GM19240 (cell line): Measurements from ENCODE around the gene AK5.
"Not testable (repeated sequence)": the region's sequence is repeated elsewhere in the genome, so short reads cannot be mapped to it uniquely, and the experiment has no call there.

Source experiments
- DNase-seq: peaks from one replicate; pipeline ENCODE4 v3.0.0; 2011; ENCODE audit warnings: low spot score; ENCODE audit not compliant: insufficient read length

Gene AK5

GRCh38 chr1:77287535-77287934 lies 5.7 kb downstream of the AK5 start:
- no peak for DNase-seq

- DNase-seq = no peak
These were observed 6.5 kb downstream of the AK5 start for GRCh38 chr1:77288275-77288674.

GRCh38 chr1:77290576-77290975 lies 8.8 kb downstream of the AK5 start:
- DNase-seq = no peak

DNA sequence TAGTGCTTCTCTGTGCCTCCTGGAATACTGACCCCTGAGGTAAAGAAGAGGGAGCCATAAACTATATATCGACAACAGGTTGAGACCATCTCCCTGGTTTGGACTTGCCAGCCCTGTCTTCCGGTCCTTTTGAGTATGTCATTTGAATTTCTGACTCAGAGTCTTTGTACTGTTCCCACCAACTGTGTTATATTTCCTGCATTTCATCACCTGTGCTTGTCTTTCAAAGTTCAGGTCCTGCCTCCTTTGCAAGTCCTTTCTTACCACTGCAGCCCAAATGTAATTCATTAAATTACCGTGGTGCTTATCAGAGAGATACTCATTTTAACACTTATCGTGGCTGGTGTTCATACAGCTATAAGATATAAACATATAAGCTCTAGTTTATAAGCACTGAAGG lies 10.7 kb downstream of the AK5 start:
- DNase-seq = no peak

GRCh38 chr1:77300566-77300965 lies 18.7 kb downstream of the AK5 start:
- DNase-seq = no peak

GRCh38 chr1:77303387-77303786 lies 21.6 kb downstream of the AK5 start:
- DNase-seq = no peak

GRCh38 chr1:77308889-77309621 lies 27.2 kb downstream of the AK5 start:
- DNase-seq = no peak

GRCh38 chr1:77310924-77311323 lies 29.1 kb downstream of the AK5 start:
- no peak for DNase-seq

- DNase-seq = not testable (repeated sequence)
These were observed 30.5 kb downstream of the AK5 start for GRCh38 chr1:77312364-77312763.

GRCh38 chr1:77313491-77313890 lies 31.7 kb downstream of the AK5 start:
- DNase-seq = no peak

DNA sequence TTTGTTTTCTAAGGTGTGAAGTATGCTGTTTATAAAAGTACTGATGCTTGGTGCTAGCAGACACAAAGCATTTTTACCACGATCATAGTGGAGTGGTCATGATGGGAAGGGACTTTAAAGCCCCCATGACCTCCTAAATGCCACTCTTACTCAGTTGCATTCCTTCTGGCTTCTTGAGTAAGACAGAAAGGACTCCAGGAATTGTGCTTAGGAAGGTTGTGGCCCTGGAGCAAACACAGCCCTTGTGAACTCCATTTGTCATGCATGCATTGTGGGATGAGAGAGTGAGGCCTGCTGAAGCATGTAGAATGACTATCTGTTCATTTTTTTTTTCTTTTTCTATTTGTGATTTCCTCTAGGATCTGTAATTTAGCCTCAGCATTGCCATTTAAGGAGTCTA lies 34.2 kb downstream of the AK5 start:
- DNase-seq = no peak

- DNase-seq = no peak
These were observed 35.1 kb downstream of the AK5 start for GRCh38 chr1:77316966-77317365.

DNA sequence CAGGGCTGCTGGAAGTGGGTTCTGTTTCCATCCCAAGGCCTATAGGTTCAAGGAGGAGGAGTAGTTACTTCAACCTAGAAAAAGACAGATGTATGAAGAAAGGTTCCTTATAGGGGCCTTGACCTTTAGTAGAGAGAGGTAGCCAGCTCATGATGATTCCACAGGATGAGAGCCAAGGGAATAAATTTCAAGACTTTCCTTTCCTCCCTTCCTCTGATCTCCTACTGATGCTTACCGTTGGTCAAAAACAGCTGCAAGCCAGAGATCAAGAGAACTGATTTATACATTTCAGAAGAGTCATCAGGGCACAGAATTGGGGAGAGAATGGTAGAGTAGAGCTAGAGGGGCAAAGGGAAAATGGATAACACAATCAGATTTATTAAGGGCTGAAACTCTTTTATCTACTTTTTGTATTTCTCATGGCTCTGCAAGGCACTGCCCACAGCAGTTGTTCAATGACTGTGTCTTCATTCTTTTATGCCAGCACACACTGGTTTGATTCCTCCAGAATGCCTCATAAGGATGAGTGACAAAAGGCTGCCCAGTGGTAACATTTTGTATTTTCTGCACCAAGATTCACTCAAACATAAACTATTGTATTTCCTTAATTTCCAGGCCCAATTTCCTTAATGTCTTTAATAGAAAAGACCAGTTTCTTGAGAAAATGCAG lies 37.4 kb downstream of the AK5 start:
- no peak for DNase-seq

DNA sequence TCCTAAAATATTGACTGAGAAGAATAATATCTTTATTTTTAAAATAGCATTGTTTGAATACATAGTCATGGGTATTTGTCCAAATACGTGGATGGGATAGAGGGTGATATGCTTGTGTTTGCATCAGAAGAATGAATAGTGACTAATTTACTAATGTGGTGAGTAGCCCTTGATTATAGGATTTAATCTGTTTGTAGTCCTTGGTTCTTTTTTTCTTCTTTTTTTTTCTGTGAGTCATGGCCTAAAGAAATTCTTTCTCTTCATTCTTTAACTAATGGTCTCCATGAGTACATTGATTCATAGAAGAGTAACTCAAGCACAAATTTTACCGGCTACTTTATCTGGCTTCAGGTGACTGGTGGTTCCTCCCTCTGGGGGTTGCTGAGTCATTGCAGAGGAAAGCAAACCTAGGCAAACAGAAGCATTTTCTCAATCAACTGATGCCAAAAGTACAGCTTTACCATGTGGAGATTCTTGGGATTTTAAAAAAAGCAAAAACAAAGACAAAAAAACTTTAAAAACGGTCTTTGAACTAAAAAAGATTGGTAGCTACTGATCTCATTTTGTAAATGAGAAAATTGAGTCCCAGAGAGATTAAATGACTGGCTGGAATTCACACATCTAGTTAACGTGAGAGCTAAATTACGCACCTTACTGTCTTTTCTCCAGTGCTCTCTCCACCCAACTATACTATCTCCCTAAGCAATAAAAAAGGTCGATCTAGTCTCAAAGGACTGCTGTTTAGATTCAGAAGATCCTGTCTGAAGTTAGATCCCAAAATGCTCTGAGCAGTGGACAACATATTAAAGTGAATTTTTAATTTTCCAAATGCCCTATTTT lies 40.5 kb downstream of the AK5 start:
- no peak for DNase-seq

- DNase-seq = no peak
These were observed 51.7 kb downstream of the AK5 start for GRCh38 chr1:77333501-77333900.

- no peak for DNase-seq
These were observed 54.9 kb downstream of the AK5 start for GRCh38 chr1:77336729-77337128.

DNA sequence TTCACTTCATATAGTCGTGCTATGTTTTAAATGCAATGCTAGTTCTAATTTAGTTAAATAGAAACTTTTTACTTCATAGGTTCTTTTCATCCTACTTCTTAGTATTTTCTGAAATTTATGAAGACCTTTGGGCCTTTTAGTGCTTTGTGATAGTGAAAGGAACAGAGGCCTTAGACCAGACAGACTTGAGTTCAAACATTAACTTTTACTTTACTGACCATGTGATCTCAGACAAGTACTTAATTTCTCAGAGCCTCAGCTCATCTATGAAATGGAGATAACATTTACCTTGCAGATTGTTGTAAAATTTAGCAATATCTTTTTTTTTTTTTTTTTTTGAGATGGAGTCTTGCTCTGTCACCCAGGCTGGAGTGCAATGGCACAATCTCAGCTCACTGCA lies 57.5 kb downstream of the AK5 start:
- no peak for DNase-seq

DNA sequence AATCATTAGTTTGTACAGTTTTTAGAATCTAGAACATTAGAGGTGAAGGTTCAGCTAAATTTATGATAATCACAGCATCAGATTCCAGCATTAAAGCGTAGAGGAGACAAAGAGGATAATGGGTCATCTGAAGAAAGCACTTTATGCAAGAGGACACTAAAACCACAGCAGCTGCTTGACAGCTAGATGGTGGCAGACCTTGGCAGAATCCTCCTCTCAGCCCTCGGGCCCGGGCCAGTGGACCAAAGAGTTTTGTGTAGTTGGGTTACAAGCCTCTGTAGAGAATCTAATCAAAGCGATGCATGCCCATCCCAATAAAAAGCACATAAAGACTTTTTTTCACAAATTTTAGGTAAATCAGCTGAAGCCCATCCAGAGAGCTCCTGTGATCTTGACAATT lies 59.4 kb downstream of the AK5 start:
- DNase-seq = no peak

DNA sequence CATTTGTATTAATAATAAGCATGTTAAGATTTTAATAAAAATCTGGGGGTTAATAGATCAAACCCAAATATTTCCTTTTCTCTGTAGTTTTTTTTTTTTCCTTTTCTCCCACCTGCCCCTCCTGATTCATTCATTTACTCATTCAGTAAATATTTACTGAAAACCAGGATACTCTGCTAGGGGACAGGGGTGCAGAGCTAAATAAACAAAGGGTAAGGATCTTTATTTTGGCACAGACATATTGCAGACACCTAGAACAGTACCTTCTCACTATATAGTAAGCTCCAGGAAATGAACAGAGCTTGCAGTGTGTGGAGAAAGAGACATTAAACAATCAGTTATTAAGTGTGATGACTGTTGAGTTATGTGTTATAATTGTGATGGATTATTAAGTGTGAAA lies 60.9 kb downstream of the AK5 start:
- DNase-seq = no peak

DNA sequence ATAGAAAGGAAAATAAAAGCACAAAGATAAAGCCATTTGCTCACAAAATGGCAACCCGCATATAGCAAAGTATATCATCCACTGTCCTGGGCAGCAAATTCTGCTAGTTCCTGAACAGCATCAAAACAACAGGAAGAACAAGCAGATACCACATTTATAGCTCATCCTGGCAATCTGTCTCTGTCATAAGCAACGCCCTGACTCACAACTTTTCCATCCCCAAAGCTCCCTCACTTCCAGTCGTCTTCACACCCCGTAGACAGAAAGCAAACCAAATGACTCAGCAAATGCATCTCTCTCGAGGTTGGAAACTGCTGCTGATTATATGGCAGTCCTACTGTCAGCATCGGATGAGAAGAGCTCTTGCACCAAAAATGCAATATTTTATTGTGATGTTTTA lies 65.8 kb downstream of the AK5 start:
- no peak for DNase-seq

DNA sequence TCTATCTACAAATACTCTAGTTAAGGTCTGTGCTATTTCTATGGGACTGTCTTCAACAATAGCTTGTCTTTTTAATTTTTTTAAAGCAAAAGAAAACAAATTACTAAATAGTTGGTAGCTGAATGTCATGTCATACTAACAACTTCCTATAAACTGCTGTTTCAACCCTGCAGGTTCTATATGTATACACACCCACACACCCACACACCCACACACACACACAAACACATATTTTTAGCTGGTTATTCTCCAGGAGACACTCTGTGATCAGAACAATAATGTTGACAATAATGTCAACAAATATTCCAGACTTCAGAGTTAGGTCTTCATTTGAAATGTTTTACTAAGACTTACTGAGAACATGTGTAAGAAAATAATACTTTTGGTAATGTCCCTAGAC lies 66.7 kb downstream of the AK5 start:
- DNase-seq = no peak

DNA sequence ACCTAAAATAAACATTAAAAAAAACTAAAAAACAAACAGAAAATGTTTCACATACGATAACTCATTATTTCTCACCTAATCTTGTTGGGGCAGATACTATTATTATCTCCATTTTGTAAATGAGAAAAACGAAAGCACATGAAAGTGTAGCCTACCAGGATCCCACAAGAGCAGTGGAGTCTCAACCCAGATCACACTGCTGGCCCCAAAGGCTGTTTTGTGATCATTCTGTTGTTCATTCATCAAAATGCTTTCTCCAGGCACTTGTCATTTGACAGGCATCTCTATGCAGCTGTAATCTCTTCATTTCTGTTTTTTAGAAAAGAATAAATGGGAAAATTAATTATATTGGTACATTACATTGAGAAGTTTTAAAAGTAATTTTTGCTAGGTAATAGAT lies 67.5 kb downstream of the AK5 start:
- no peak for DNase-seq
